ENCODE results near the gene TCEANC2.
"Not testable (repeated sequence)": the region's sequence is repeated elsewhere in the genome, so short reads cannot be mapped to it uniquely, and the experiment has no call there.

Gene TCEANC2

GRCh38 chr1:54088385-54088784, 35.0 kb downstream of the TCEANC2 start:
- no peak for DNase-seq (ENCODE audit: low spot score)

- no peak for DNase-seq (ENCODE audit: low spot score)
These were observed 38.3 kb downstream of the TCEANC2 start for GRCh38 chr1:54091666-54092065.

- DNase-seq (ENCODE audit: low spot score): no peak
These were observed 40.8 kb downstream of the TCEANC2 start for GRCh38 chr1:54094001-54094729.

- DNase-seq (ENCODE audit: low spot score): not testable (repeated sequence)
These were observed 41.3 kb downstream of the TCEANC2 start for GRCh38 chr1:54094730-54095105.

GRCh38 chr1:54095546-54096226, 42.3 kb downstream of the TCEANC2 start:
- DNase-seq (ENCODE audit: low spot score): no peak

GRCh38 chr1:54096227-54096876, 42.9 kb downstream of the TCEANC2 start:
- no peak for DNase-seq (ENCODE audit: low spot score)

- no peak for DNase-seq (ENCODE audit: low spot score)
These were observed 43.5 kb downstream of the TCEANC2 start for GRCh38 chr1:54096877-54097240.

GRCh38 chr1:54099061-54099610, 45.7 kb downstream of the TCEANC2 start:
- no peak for DNase-seq (ENCODE audit: low spot score)

- DNase-seq (ENCODE audit: low spot score): no peak
These were observed 47.1 kb downstream of the TCEANC2 start for GRCh38 chr1:54100500-54100899.

GRCh38 chr1:54103414-54103813, 50.0 kb downstream of the TCEANC2 start:
- no peak for DNase-seq (ENCODE audit: low spot score)

GRCh38 chr1:54104613-54105012, 51.2 kb downstream of the TCEANC2 start:
- not testable (repeated sequence) for DNase-seq (ENCODE audit: low spot score)

- DNase-seq (ENCODE audit: low spot score): no peak
These were observed 51.7 kb downstream of the TCEANC2 start for GRCh38 chr1:54105080-54105479.

- DNase-seq (ENCODE audit: low spot score): no peak
These were observed 52.4 kb downstream of the TCEANC2 start for GRCh38 chr1:54105736-54106269.

- DNase-seq (ENCODE audit: low spot score): no peak
These were observed 53.7 kb downstream of the TCEANC2 start for GRCh38 chr1:54107131-54107530.

GRCh38 chr1:54108156-54108555, 54.7 kb downstream of the TCEANC2 start:
- no peak for DNase-seq (ENCODE audit: low spot score)

GRCh38 chr1:54109129-54110090, 56.0 kb downstream of the TCEANC2 start:
- no peak for DNase-seq (ENCODE audit: low spot score)

- no peak for DNase-seq (ENCODE audit: low spot score)
These were observed 57.6 kb downstream of the TCEANC2 start for GRCh38 chr1:54110996-54111395.

- no peak for DNase-seq (ENCODE audit: low spot score)
These were observed 58.2 kb downstream of the TCEANC2 start for GRCh38 chr1:54111624-54112023.

- DNase-seq (ENCODE audit: low spot score): no peak
These were observed 58.6 kb downstream of the TCEANC2 start for GRCh38 chr1:54112027-54112426.

GRCh38 chr1:54112705-54113368, 59.4 kb downstream of the TCEANC2 start:
- no peak for DNase-seq (ENCODE audit: low spot score)

- DNase-seq (ENCODE audit: low spot score): no peak
These were observed 60.6 kb downstream of the TCEANC2 start for GRCh38 chr1:54114001-54114400.
